AG04449 (cell line): ENCODE results near the gene GMEB1.
"Not testable (repeated sequence)": the region's sequence is repeated elsewhere in the genome, so short reads cannot be mapped to it uniquely, and the experiment has no call there.

ENCODE experiments used
- CTCF ChIA-PET: fragments of 350-600 bp; formaldehyde crosslinking; extraction: SDS; loops from one replicate; lab custom pipeline; 2021; ENCODE audit warnings: antibody characterized with exemption; lab: Yijun Ruan, JAX
- POLR2A ChIA-PET: fragments of 400-600, 350-600 bp; formaldehyde crosslinking; extraction: SDS; loops from one replicate; lab custom pipeline; 2020; ENCODE audit warnings: antibody characterized with exemption, inconsistent platforms; lab: Yijun Ruan, JAX
- DNase-seq: peaks from one replicate; pipeline ENCODE4 v3.0.0-alpha.2; 2010; ENCODE audit warnings: low read depth, low spot score
- H3K4me3 ChIP-seq: 2 replicates; pipeline ENCODE4 v1.5.1; 2011; ENCODE audit warnings: low read depth, mild to moderate bottlenecking, control low read depth, low read length
- CTCF ChIP-seq: IDR thresholded peaks from one replicate; pipeline ENCODE4 v1.5.1; 2011; ENCODE audit warnings: mild to moderate bottlenecking, moderate library complexity, low read length, control low read depth, inconsistent platforms; ENCODE audit not compliant: insufficient read depth; ENCODE audit errors: missing control alignments

The GMEB1 gene

GRCh38 chr1:28684937-28685336, 16.4 kb downstream of the GMEB1 start:
- CTCF ChIA-PET = interaction anchor here (0.9 kb wide), 1 partner anchor 52 kb away, joined by 4 read pairs; the partner anchor contains the start of gene YTHDF2
- DNase-seq = no peak
- POLR2A ChIA-PET = no interaction called here
- no peak for TF ChIP-seq CTCF
- H3K4me3 ChIP-seq = no peak overlapping the region

- H3K4me3 ChIP-seq, CTCF ChIA-PET, POLR2A ChIA-PET, DNase-seq: not testable (repeated sequence)
Measured at GRCh38 chr1:28691627-28692026, 23.0 kb downstream of the GMEB1 start.

- POLR2A ChIA-PET = no interaction called here
- no peak overlapping the region for H3K4me3 ChIP-seq
- TF ChIP-seq CTCF = no peak
- DNase-seq = no peak
- CTCF ChIA-PET = interaction anchor here (0.6 to 4.7 kb wide), 3 partner anchors 9 to 434 kb away, joined by 3 to 21 read pairs (median 3); partner anchors contain the start of gene YTHDF2
Measured at GRCh38 chr1:28703629-28704028, 35.0 kb downstream of the GMEB1 start.

GRCh38 chr1:28716336-28716735, 47.8 kb downstream of the GMEB1 start:
- ChIA-PET CTCF (interaction anchor here (0.9 to 5.6 kb wide), 3 partner anchors 10 to 161 kb away, joined by 3 to 49 read pairs (median 6); partner anchors contain the start of gene YTHDF2), POLR2A (no interaction called here)
- no peak overlapping the region for H3K4me3 ChIP-seq
- DNase-seq = no peak
- no peak for TF ChIP-seq CTCF

GRCh38 chr1:28718166-28718565, 49.6 kb downstream of the GMEB1 start:
- CTCF ChIA-PET = interaction anchor here (1.1 to 5.6 kb wide), 2 partner anchors 16 to 47 kb away, joined by 3 to 49 read pairs; partner anchors contain the start of gene YTHDF2
- DNase-seq = no peak
- POLR2A ChIA-PET = interaction anchor here (0.6 to 1.7 kb wide), 3 partner anchors 18 to 70 kb away, joined by 3 to 9 read pairs (median 4); partner anchors contain the start of genes RNU11 and YTHDF2
- no peak overlapping the region for H3K4me3 ChIP-seq
- TF ChIP-seq CTCF = no peak

GRCh38 chr1:28718586-28719331, 50.2 kb downstream of the GMEB1 start:
- POLR2A ChIA-PET = interaction anchor here (0.6 to 1.7 kb wide), 3 partner anchors 18 to 70 kb away, joined by 3 to 9 read pairs (median 4); partner anchors contain the start of genes RNU11 and YTHDF2
- TF ChIP-seq CTCF = no peak
- CTCF ChIA-PET = interaction anchor here (1.1 to 5.6 kb wide), 2 partner anchors 16 to 46 kb away, joined by 3 to 49 read pairs; partner anchors contain the start of gene YTHDF2
- no peak overlapping the region for H3K4me3 ChIP-seq
- DNase-seq = no peak
